ENCODE data around the gene PTPN1.

The PTPN1 gene

GRCh38 chr20:50582591-50583234 is 72.5 kb downstream of the PTPN1 start:
- in situ Hi-C loops (cut with MboI; ENCODE audit: low pct_unique_long_range_greater_than_20kb, low sequenced_read_pairs, unreplicated experiment), result no loop called here
- no peak for DNase-seq (ENCODE audit: low spot score)
- no peak for TF ChIP-seq CTCF (IDR thresholded peaks at IDR 0.05; ENCODE audit: extremely low read depth, insufficient read depth, missing control alignments)

- TF ChIP-seq CTCF (IDR thresholded peaks at IDR 0.05; ENCODE audit: extremely low read depth, insufficient read depth, missing control alignments), result no peak
- no peak for DNase-seq (ENCODE audit: low spot score)
- in situ Hi-C loops (cut with MboI; ENCODE audit: low pct_unique_long_range_greater_than_20kb, low sequenced_read_pairs, unreplicated experiment), result no loop called here
These were observed 73.4 kb downstream of the PTPN1 start for GRCh38 chr20:50583442-50584150.

- no peak for TF ChIP-seq CTCF (IDR thresholded peaks at IDR 0.05; ENCODE audit: extremely low read depth, insufficient read depth, missing control alignments)
- no peak for DNase-seq (ENCODE audit: low spot score)
- in situ Hi-C loops (cut with MboI; ENCODE audit: low pct_unique_long_range_greater_than_20kb, low sequenced_read_pairs, unreplicated experiment), result no loop called here
These were observed 74.5 kb downstream of the PTPN1 start for GRCh38 chr20:50584687-50585086.

GRCh38 chr20:50585214-50585613 is 75.0 kb downstream of the PTPN1 start:
- in situ Hi-C loops (cut with MboI; ENCODE audit: low pct_unique_long_range_greater_than_20kb, low sequenced_read_pairs, unreplicated experiment), result no loop called here
- no peak for TF ChIP-seq CTCF (IDR thresholded peaks at IDR 0.05; ENCODE audit: extremely low read depth, insufficient read depth, missing control alignments)
- no peak for DNase-seq (ENCODE audit: low spot score)

- in situ Hi-C loops (cut with MboI; ENCODE audit: low pct_unique_long_range_greater_than_20kb, low sequenced_read_pairs, unreplicated experiment), result no loop called here
- TF ChIP-seq CTCF (IDR thresholded peaks at IDR 0.05; ENCODE audit: extremely low read depth, insufficient read depth, missing control alignments), result no peak
- no peak for DNase-seq (ENCODE audit: low spot score)
These were observed 75.5 kb downstream of the PTPN1 start for GRCh38 chr20:50585678-50586077.

GRCh38 chr20:50586531-50587232 is 76.5 kb downstream of the PTPN1 start:
- DNase-seq (ENCODE audit: low spot score), result no peak
- TF ChIP-seq CTCF (IDR thresholded peaks at IDR 0.05; ENCODE audit: extremely low read depth, insufficient read depth, missing control alignments), result no peak
- in situ Hi-C loops (cut with MboI; ENCODE audit: low pct_unique_long_range_greater_than_20kb, low sequenced_read_pairs, unreplicated experiment), result no loop called here
